ENCODE data around the gene BBS12.

BBS12 gene

DNA sequence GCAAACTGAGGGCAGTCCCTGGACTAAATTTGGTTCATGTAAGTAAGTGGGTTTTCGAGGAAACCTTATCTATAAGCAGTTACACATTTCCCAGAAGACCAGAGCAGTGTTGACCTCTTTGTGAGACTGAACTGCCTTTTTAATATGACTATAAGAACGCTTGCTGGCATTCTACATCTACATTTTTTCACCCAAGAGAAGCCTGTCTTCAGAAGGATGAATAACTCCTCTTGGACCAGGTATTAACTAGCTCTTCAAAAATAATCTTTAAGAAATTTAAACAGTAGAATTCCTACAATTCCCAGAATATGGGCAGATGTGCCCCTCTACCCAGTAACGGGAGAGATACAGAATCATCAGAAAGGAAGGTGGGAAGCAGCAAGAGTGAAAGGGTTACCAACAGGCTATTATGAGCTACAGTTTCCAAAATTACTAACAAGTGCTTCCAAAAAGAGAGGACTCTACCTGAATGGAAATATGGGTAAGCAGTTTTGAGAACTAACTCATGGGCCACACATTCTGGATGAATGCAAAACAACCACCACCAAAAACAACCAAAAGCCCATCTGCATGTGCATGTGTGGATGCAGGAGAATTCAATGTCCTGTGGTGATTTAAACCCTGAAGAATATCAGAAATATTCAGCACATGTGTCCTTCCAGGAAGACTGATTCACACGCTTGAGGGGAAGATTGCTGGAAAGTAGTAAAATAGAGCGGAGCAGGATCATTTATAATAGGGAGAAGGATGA lies 17.4 kb downstream of the BBS12 start:
- Histone ChIP-seq H3K4me3 (no peak overlapping the region), H3K27ac (no peak overlapping the region)
- no peak for DNase-seq (ENCODE audit: low spot score)
- TF ChIP-seq, protein P1, sequence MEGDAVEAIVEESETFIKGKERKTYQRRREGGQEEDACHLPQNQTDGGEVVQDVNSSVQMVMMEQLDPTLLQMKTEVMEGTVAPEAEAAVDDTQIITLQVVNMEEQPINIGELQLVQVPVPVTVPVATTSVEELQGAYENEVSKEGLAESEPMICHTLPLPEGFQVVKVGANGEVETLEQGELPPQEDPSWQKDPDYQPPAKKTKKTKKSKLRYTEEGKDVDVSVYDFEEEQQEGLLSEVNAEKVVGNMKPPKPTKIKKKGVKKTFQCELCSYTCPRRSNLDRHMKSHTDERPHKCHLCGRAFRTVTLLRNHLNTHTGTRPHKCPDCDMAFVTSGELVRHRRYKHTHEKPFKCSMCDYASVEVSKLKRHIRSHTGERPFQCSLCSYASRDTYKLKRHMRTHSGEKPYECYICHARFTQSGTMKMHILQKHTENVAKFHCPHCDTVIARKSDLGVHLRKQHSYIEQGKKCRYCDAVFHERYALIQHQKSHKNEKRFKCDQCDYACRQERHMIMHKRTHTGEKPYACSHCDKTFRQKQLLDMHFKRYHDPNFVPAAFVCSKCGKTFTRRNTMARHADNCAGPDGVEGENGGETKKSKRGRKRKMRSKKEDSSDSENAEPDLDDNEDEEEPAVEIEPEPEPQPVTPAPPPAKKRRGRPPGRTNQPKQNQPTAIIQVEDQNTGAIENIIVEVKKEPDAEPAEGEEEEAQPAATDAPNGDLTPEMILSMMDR (IDR thresholded peaks at IDR 0.05) = no peak

DNA sequence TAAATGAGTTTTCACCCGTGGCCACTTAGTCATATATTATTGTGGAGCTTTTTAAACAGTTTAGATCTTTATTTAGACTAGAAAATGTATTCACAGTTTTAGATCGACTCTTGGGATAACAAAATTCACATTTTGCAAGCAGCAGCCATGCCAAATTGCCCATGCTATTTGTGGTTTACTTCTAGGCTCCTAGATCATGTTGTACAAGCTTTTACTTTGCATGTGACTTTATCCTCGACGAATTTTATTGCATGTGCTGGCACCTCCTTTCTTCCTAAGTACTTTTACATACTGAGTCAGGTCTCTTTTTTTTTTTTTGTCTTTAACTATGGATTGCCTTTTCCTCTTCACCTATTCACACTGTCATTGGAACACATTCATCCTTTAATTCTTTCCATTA lies 23.2 kb downstream of the BBS12 start:
- Histone ChIP-seq H3K27ac (no peak overlapping the region), H3K4me3 (no peak overlapping the region)
- TF ChIP-seq, protein P1 (IDR thresholded peaks at IDR 0.05) = no peak
- no peak for DNase-seq (ENCODE audit: low spot score)

DNA sequence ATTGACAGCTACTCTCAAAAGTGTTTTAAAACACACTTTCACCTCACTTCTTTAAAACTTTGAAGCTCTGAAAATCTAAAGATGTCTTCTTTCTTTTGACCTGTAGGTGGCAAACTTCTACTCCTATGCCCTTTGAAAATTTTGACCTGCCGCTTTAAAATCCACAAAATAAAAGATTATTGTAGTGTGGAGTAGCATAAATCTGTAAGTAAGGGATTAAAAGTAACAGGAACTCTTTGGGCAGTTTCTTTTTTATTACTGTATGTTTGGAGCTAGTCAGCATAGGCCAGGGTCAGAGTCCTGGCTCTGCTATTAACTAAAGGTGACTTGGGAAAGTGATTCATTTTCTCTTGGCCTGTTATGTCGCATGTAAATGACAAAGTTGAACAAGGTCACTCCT lies 25.5 kb downstream of the BBS12 start:
- DNase-seq (ENCODE audit: low spot score) = no peak
- H3K27ac ChIP-seq = no peak overlapping the region

DNA sequence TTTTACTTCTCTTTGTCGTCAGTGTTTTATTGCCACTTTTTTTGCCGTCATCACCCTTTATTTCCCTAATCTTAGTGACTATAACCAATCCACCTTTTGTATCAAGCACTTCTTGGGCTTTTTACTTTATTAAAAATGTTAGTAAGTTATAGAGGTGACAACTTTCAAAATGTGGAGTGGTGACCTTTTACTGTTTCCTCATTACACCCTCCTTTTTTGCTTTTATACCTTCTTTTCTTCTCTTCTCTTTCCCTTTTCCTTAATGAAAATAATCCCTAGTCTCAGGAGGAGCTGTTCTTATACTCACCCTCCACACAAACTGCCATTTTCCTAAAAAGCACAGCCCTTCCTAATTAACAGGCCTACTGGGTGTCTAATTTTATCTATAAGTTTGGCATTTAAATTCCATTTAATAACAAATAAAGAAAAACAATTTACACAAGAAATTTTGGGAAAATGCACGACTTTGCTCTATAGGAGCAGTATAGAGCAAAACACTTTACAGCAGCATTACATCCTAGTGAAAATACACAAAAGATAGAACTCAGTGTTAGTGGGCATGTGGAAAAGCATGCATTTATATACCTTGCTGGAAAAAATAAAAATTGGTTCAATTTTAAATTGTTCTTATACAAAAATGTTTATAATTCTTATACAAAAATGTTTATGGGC lies 27.3 kb downstream of the BBS12 start:
- no peak overlapping the region for H3K27ac ChIP-seq
- no peak overlapping the region for H3K4me3 ChIP-seq
- DNase-seq (ENCODE audit: low spot score) = no peak
- TF ChIP-seq, protein P1 (IDR thresholded peaks at IDR 0.05) = no peak

More for the DNA sequence above, 25.5 kb downstream of the BBS12 start:
- TF ChIP-seq, protein P1 (IDR thresholded peaks at IDR 0.05) = peak; percentile 44
- no peak overlapping the region for H3K4me3 ChIP-seq

DNA sequence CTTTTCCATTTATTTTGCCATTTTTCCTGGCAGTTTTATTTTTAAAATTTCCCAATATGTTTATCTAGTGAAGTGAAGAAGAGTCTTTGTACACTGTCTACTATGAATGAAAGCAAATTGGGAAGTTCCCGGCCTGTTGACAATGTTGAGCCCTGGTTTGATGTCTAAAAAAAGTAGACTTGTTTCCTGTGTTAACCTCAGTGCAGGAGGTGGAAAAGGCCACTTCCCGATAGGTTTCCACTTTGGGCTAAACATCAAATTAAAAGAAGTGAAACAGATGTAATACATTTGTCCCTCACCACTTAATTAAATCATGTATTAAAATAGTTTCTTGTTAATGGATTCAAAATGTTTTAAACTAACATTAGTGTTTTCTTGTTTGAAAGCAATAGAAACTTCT lies 30.0 kb downstream of the BBS12 start:
- DNase-seq (ENCODE audit: low spot score) = no peak
- H3K4me3 ChIP-seq = no peak overlapping the region
- TF ChIP-seq, protein P1 (IDR thresholded peaks at IDR 0.05) = no peak
- no peak overlapping the region for H3K27ac ChIP-seq

DNA sequence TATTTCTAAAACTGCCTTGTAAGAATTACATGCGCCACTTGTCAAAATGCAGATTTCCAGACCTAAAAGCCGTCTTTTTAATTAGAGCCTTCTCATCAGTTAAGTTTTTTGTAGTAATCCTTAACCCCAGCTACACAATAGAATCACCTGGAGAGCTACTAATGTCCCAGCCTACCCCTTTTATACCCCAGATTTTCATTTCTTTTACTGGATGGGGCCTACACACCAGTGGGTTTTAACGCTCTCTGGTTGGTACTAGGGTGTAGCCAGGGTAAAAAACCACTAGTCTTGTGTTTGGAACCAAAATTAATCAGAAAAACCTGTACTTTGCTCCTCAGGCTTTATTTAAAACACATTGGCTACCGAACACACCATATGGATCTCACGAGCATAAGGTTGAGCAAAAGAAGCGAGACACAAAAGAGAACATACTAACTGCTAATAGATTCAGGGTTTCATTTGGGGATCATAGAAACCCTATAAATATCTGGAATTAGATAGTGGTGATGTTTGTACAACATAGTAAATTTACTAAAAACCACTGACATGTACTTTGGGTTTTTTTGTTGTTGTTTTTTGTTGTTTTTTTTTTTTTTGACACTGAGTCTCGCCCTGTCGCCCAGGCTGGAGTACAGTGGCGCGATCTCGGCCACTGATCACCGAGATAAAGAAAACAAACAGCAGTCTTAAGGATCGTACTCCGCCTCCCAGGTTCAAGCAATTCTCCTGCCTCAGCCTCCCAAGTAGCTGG lies 30.6 kb downstream of the BBS12 start:
- TF ChIP-seq, protein P1 (IDR thresholded peaks at IDR 0.05) = no peak
- Histone ChIP-seq H3K4me3 (no peak overlapping the region), H3K27ac (no peak overlapping the region)
- DNase-seq (ENCODE audit: low spot score) = no peak

Data from coronary artery (tissue), 2 donors.